Fibroblast of skin of abdomen (primary cell): Measurements from ENCODE around the gene C1orf87. TPM values are rescaled to one million over a fixed set of nuclear protein-coding genes. Genes with fewer than 3 reads are reported as not detected.

Experiments
- DNase-seq: peaks from one replicate; pipeline ENCODE4 v3.0.0-alpha.2; 2013
- polyA plus RNA-seq, 2 experiments: library from polyadenylated mRNA; unstranded; fragments of 120-200 nt; gene quantifications; one replicate each; pipeline ENCODE4 v1.2.1, GENCODE V29; 2013; ENCODE audit not compliant: insufficient read length in 2 of 2

Gene C1orf87, protein sequence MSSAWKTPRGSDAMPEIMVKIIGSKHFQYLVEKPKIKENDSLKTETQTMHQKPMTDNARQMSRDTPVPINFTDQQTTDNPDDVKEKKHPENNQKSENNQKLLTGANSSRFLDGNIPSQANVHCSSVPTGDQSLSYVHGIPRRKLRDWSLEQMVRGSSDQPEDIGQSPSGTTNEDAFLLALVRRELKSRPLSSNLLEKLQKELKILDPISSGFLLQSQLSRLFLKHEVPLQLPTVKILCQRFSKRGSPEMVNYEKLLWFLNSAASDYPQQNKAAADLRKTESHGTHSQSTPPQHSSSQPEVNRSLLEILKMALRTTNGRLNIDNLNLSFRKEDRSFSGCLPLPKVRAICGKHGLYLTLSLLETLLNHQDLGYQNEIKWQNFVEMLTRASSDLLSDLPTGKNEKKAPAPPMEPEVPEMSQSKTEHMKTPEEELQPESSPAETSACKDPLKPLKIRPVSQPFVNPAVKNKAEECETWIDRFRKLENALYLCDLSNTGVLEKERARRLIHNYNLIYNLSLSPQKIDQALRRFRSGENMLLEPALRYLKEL
- not detected for polyA plus RNA-seq (2013, experiment 1 of 2; ENCODE audit: insufficient read length)
- not detected for polyA plus RNA-seq (2013, experiment 2 of 2; ENCODE audit: insufficient read length)

DNA sequence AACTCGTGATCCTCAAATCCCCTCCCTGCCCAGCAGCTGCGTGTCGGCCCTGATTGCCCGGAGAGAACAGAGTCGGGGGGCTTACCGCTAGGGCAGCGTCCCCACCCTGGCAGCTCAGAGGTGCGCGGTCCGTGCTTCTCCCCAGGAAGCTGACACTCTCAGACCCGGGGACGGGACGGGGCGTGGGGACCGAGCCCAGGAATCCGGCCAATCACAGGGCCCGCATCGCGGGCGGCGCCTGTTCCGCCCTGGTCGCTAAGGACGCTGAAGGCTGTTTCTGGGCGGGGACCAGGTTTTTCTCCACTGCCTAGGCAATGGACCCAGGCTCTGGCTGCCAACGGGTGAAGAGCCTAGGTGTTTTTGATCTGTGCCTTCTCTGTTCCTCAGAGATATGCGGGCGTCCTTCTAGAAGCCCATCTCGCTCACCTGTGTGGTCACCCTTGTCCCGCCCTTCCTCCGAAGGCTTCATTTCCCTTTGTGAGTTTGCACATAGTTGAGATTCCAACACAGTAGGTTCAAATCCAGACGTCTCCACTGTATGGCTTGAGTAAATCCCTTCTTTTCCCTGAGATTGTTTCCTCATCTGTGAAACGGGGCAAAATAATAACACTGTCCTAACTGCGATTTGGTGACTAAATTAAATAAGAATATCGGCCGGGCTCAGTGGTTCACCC, at the start of gene C1orf87:
C1orf87 (minus strand) TSS at position 166 of the 674 bp plus-strand sequence. CDS start 1,127 bp downstream, outside the sequence.
- DNase-seq: no peak

DNA sequence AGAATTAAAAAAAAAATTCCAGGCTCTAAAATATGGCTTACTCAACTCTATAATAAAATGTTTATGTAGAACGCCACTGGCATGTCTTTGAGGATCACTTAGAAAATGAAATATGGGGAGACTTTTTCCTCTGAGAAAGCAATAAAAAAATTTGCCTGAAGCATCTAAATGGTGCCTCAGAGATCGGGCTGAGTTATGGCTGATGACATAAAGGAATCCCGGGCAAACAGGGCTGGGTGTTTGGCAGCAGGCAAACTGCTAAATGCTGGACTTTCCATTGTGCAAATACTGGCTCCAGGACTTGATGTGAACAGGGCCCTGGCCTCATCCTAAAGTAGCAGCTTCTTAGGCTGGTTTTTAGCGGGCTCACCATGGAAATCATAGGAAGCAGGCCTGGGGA, 44.5 kb upstream of the C1orf87 start:
- peak; percentile 75 for DNase-seq

DNA sequence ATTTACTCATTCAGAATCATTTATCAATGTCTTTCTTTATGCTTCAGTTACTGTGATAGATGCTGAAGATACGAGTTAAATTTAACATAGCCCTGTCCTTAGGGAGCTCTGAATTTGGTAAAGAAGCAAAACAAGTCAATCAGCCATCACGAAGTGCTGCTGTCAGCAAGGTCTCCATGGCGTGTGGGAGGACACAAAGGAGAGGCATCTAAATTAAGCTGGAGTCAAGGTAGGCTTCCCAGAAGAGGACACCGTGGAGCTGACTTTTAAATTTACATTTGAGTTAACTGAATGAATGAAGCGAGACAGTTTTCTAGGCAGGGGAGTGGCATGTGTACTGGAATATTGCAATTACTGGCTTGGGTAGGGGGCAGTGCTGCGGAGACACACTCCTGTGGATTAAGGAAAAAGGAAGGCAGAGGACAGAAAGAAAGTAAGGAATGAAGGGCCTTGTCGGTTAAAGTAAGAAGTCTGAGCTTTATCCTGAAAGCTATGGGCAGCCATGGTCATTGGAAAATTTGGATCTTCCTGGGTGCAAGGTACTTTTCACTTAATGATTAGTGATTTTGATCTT, 41.3 kb upstream of the C1orf87 start:
- no peak for DNase-seq

DNA sequence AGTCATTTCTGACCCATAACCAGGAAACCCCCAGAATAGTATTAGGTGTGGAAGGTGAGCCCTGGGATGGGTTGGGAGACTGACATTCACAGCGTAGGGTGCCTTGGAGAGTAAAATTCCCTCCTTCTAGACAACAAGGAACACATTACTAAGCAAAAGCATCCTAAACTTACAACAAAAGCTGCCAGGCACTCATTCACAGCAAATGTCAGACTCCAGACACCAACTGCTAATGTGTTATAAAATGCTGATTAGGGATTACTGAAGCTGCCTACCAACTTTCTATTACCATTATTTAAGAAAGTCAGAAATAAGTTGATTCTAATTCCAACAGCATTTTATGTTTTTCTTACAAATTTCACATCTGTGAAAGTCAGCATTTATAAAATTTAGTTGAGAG, 40.0 kb upstream of the C1orf87 start:
- DNase-seq: no peak

DNA sequence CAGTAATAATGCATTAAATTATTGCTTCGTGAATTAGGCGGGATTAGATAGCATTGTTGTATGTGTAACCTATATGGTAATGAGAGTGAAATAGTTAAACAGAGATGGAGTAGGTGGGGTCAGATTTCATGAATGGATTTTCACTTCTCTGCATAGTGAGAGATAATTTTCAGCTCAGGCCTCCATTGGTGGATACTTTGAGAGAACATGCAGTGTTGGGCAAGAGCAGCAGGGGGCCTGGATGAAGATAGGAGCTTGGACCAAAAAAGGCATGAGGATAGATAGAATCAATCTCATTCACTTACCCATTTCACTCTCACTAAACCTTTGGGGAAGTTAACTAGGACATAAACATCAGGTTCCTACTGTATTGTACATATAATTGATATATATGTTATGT, 39.5 kb upstream of the C1orf87 start:
- no peak for DNase-seq

DNA sequence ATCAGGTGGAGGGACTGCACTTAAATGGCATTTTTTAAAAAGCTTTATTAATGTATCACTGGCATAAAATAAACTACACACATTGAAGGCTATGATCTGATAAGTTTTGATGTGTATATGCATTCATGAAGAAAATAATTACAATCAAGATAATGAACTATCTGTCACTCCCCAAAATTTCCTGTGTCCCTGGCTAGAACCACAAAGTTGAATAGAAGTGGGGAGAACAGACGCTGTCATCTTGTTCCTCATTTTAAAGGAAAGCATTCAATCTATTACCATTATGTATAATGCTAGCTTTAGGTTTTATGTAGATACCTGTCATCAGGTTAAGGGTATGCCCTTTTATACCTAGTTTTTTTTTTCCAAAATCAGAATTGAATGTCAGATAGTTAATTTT, 38.1 kb upstream of the C1orf87 start:
- no peak for DNase-seq

DNA sequence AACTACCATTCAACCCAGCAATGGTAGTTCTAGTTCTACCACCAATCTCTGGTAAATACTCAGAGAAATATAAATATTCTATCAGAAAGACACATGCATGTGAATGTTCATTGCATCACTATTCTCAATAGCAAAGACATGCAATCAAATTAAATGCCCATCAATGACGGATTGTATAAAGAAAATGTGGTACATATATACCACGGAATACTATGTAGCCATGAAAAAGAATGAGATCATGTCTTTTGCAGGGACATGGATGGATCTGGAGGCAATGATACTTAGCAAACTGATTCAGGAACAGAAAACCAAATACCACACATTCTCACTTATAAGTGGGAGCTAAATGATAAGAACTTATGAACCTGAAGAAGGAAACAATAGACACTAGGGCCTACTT, 37.5 kb upstream of the C1orf87 start:
- DNase-seq: no peak

DNA sequence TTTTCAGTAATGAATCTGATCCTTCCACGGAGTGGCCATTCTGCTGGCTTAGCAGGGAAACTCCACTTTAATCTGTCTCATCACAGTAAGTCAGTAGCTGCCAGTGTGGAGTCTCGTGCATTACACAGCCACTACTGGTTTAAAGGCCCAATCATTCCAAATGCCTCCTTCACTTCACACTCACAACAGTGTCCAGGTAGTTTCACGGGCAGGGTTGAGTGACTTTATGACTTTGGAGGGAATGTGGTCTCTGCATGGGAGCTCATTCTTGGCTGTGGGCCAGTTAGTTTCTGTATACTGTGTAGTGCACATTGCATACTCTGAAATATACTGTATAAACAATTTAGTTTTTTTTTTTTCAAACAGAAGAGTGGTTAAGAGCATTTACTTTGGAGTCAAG, 34.6 kb upstream of the C1orf87 start:
- DNase-seq: no peak

DNA sequence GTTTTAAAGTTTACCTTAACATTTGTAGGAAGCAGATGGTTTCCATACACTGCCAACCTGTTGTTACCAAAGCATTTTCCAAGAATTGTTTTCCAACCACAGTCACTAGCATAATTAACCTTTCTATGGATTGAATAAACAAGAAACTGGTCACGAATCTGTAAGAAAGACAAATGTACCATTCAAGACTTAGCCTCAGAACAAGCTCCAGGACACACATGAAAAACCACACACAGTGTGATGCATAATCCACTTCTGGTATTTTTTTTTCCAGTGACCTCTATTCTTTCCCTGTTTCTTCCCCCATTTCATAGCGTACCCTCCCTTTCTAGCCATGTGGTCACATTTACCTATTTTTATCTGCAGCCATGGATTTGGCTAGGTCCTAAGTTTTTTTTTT, 29.6 kb upstream of the C1orf87 start:
- DNase-seq: no peak

DNA sequence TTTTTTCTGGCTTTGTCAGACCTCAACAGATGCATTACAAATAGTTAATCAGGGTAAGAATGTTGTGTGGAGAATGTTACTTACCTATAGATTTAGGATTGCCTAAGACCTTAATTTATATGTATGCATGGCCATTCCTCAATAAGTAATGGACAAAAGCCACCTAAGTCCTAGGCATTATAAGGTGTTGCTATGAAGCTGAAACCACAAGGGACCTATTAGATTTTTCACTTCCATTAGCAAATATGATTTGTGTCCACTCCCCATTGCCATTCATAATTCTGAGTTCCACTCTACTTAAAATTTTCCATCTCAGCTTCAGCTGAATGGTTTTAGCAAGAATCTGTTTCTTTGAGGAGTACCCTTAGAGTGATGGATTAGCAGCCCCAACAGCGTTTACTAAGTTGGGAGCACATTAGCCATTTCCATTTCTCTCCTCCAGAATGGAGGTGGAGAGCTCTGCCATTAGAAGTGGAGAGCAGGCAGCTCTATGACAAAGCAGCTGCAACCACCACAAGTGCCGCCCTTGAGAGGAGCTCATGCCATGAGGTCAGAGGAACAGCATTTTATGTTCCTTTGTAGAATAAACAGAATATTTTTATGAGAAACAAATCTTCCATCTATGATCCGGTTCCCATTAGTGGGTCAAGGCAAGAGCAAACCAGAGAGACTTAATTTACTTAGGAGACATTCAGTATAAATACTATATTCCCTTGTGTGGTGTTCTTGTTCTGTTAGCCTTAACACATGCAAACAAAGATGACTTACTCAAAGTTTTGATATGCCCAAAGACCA, 28.9 kb upstream of the C1orf87 start:
- DNase-seq: no peak

DNA sequence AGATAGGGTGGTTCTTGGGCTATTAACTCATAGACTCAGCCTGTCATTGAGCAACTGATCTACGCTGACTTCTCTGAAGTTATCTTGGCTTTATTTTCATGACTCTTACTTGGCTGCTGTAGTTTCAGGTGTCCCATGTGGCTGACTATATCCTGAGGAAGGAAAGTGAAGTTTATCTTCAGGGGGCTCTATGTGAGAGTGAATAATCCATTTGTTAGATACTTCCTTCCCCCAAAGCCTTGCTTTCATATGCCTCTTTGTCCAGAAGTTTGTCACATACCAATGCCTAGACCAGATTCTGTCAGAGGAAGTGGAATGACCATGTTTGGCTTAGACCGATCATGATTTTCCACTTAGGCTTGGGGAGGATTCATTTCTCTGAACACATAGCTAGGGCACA, 27.9 kb upstream of the C1orf87 start:
- DNase-seq: no peak

DNA sequence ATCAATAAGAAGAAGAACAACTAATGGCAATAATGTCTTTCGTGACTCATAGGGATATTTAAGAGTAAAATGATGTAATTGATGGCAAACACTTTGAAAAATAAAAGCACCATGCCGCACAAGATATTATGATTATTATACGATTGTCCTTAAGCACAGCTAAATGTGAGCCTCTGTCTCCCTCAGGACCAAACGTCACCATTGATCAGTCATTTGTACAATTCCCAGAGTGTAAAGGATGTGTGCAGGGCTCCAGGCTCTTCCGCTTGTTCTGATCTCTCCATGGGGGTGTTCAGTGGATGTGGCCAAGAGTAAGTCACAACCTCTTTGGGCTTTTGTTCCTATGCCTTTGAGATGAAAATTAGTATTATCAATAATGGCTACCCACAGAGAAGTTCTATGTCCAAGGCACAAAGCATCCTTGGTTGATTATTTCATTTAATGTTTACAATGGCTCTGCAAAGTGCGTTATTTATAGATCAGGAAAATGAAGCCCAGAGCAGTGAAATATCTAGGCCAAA, 17.7 kb upstream of the C1orf87 start:
- DNase-seq: no peak

DNA sequence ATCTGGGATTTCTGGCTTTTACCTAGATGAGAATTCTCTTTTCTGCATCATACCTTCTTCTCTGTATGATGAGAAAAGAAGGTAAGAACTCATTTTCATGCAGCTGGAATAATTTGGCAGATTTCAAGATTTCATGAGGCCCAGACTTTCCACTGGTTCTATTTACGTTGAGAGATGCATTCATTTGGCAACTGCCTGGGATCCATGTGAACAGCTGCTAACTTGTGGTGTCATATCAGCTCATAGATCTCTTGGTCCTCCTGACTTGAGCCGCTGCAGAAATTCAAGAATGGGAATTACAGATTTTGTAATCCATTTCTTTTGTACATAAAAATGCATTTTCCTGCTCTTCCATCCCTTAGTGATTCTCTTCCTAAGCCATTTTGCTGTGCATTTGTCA, 17.1 kb upstream of the C1orf87 start:
- peak; percentile 13 for DNase-seq

DNA sequence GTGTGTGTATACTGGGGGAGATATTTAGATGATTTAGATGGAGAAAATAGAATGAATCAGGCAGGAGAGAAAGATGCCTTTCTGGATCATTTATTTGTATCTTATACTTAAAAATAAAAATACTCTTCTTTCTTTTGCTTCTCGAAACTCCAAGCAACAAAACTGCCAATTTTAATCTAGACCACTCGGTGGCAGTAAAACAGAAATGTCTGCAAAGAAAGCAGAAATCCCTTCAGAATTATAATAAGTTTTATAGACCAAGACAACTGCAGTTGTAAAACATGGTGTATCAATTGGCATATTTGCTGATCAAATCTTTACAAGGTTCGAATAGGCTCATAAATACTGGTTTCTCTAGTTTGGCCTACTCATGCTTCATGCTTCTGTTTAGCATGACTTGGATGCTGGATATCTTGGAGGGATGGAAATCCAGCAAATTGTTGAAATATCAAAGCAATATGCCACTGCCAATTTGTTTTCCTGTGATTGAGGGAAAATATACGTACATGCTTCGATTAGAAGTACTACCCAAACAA, 15.1 kb upstream of the C1orf87 start:
- no peak for DNase-seq

DNA sequence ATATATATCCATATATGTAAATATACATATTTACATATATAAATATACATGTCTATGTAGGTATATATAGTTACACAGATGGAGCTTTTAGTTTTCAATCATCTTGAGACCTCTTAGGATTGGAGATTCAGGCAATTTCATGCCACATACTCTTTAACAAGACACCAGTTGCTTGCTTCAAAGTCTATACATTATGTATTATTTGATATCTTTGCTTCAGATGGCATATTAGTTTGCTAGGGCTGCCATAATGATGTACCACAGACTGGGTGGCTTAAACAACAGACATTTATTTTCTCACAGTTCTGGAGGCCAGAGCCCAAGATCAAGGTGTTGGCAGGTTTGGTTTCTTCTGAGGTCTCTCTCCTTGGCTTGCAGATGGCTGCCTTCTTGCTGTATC, 14.1 kb upstream of the C1orf87 start:
- DNase-seq: no peak

DNA sequence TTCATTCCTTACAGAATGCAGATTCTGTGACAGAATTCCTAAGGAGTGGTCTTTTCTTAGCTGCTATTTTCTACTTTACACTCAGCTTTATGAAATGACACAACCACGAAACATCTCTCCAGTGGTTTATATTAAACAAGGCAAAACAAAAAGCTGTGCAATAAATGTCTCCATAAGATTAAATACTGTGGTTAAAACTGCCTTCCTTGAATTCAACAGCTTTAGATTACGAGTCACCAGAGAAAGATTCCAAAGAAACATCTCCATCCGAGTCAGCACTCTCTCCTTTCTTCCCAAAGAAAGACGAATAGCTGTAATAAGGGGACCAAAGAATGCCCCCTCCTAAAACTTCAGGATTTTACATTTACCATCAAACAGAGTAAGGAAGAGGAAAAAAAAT, 4.6 kb upstream of the C1orf87 start:
- peak; percentile 64 for DNase-seq

DNA sequence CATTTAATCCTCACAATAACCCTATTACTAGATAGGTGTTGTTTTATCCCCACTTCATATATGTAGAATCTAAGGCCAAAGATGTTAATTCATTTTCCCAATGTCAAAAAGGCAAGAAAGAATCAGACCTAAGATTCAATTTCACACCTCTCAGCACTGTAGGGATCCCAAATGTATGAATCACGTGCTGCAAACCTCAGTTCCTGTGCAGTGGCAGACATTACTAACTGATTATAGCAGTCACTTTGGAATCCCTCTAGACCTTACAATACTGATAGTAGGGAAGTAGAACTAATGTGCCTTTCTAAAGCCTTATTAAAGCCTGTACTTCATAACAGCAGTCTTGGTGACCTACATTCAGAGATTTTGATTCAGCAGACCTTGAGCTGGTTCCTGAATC, 2.3 kb downstream of the C1orf87 start:
- peak; percentile 42 for DNase-seq

DNA sequence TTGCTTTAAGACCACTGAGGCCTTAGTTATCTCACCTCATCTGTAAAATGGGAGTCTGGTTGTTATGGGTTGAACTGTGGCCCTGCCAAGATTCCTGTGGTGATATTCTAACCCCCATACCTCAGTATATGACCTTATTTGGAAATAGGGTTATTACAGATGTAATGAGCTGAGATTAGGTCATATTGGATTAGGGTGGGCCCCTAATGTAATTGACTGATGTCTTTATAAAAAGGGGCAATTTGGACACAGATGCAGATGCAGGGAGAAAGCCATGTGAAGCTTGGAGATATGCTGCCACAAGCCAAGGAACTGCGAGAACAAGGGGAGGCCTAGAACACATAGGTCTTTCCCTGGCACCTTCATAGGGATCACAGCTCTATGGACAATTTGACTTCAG, 3.9 kb downstream of the C1orf87 start:
- peak; percentile 25 for DNase-seq

DNA sequence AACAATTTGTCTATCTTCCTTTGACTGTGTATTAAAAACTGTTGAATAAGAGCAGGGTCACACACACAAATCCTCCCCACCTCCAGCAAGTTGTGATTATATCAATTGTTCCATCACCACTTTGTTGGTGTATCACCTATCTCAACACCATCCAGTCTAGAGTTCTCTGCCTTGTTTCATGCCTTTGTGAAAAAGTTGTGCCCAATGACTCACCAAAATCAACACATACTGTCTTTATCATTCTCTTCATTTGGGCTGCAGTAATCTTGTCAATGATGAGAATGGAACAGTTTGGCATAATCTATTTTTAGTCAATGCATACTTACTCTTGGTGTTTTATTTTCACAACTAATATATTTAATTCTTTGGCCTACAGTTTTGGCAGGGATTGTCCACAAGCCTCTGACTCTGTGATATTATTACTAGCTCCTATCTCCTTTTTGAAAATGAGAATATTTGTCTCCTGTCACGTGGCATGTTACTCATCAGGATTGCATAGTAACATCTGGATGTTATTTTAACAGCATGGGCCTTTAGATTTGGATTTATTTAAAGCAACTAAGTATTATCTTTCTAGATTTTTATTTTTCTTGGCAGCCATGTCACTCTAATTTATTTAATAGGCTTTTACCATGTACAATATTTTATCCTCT, 5.1 kb downstream of the C1orf87 start:
- peak; percentile 80 for DNase-seq

DNA sequence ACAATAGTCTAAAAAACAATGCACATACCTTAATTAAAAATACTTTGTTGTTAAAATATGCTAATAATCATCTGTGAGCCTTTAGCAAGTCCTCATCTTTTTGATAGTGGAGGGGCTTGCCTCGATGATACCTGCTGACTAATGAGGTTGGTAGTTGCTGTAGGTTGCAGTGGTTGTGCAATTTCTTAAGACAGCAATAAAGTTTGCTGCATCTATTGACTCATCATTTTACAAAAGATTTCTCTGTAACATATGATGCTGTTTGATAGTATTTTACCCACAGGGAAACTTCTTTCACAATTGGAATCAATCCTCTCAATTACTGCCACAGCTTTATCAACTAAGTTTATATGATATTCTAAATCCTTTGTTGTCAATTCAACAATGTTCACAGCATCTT, 7.6 kb downstream of the C1orf87 start:
- peak; percentile 67 for DNase-seq

DNA sequence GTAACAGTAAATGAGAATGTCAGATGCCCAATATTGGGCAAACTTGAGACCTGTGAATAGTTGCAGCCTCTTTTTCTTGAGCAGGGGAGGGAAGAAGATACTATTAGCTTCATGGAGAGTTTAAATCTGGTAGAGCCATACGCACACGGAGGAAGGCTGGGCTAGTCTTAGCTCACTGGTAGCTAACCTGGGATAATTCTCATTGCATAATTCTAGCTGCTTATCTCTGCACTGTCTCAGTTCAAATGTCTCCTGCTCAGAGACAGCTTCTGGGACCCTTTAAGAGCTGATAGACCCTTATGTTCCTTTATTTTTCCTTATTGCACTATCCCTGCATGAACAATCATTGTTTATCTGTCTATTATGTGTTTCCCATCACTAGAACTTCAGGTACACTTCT, 8.4 kb downstream of the C1orf87 start:
- DNase-seq: no peak
